T-helper 2 cell (primary cell): Measurements from ENCODE around the gene KRT2.

Source experiments
- DNase-seq, 5 experiments: peaks; one replicate each; pipeline versions ENCODE4 v3.0.0 to v3.0.0-alpha.2; 2012 to 2022

KRT2 gene

GRCh38 chr12:52662093-52662917 is 10.3 kb upstream of the KRT2 start:
- DNase-seq, result peak in 2 of 5 experiments; percentile 38 to 76

GRCh38 chr12:52661668-52662067 is 9.7 kb upstream of the KRT2 start:
- no peak for DNase-seq

GRCh38 chr12:52660934-52661499 is 9.0 kb upstream of the KRT2 start:
- DNase-seq, result no peak

- no peak for DNase-seq
These were observed 7.9 kb upstream of the KRT2 start for GRCh38 chr12:52659951-52660350.

- DNase-seq, result no peak
These were observed 7.4 kb upstream of the KRT2 start for GRCh38 chr12:52659395-52659794.

- no peak for DNase-seq
These were observed 6.2 kb upstream of the KRT2 start for GRCh38 chr12:52658196-52658595.

- DNase-seq, result no peak
These were observed 5.4 kb upstream of the KRT2 start for GRCh38 chr12:52657250-52657902.

DNA sequence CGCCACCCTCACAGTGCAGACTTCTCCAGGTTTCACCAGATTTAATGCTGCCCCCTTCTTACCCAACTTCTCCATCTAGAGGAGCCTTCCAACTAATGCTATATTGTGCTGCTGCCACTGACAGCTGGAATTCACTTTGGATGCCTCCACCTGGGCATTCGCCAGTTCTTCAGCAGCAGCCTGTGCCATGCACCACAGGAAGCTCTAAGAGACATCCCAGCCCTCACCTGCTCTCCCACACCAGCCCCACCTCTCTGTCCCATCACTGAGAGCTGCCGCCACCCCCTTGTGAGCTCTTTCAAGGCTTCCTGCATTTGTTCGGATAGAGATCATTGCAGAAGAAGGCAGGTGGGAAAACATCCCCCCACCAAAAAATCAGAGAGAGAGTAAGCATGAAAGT is 4.6 kb upstream of the KRT2 start:
- DNase-seq, result no peak

GRCh38 chr12:52655720-52656124 is 3.7 kb upstream of the KRT2 start:
- DNase-seq, result no peak

- DNase-seq, result no peak
These were observed 3.2 kb upstream of the KRT2 start for GRCh38 chr12:52655251-52655650.

DNA sequence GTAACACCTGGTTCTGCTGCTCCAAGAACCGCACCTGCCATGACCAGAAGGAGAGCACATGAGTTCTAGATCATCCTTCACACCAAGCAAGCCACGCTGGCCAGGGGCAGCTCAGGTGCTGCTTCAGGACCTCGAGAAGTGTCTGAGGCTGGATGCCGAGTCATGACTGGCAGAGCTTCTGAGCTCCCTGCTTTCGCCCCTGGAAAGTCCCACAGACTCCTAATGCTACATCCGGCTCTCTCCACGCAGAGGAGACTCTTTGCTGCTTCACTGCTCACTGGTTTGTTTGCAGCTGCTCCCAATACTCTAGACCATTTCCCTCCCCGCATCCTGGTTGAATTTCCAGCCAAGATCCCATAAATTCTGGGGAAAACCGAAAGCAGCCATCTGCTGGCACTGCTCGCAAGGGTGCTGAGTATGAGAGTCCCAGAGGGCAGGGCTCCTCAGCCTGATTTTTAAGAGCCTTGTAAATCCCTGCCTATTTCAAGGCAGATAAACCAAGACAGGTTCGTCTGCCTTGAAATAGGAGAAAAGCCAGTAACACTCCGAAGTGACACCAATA is 1.4 kb downstream of the KRT2 start:
- no peak for DNase-seq

DNA sequence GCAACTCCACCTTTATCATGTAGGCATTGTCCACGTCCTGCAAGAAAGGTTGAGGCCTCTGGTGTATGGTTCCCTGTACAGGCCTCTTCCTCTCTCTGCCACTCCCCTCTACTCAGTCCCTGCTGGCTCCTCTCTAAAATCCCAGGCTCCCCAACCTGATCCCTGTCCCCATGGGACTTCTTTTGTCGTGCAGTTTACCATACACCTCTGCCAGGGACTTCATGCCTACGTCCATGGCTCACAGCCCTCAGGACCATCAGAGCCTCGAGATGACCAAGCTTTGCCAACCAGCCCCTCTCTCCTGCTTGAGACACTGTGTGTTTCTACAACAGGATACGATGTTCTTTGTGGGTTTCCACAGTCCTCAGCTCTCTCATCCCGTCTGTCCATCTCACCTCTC is 2.9 kb downstream of the KRT2 start:
- DNase-seq, result no peak

DNA sequence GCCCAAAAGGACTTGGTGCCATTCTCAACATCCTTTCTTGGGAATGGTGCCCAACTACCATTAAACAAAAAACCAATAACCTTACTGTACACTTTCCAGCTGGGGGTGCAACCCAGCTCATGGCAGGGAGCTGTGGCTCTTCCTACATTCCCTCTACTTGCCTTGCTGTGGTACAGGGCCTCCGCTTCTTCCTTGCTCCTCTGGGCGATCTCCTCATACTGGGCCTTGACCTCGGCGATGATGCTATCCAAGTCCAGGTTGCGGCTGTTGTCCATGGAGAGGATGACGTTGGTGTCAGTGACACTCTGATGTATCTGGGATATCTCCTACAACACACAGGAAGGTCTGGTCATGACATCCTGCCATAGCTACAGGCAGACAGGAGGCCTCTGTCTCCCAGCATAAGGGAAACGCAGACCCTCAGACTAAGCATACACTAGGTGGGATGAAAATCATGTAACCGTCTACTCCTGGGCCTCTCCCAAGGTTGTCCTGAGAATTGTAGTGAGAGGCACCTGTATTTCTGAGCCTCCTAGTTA is 3.9 kb downstream of the KRT2 start:
- no peak for DNase-seq

GRCh38 chr12:52647601-52648000 is 4.4 kb downstream of the KRT2 start:
- DNase-seq, result no peak

GRCh38 chr12:52646613-52647012 is 5.4 kb downstream of the KRT2 start:
- no peak for DNase-seq

DNA sequence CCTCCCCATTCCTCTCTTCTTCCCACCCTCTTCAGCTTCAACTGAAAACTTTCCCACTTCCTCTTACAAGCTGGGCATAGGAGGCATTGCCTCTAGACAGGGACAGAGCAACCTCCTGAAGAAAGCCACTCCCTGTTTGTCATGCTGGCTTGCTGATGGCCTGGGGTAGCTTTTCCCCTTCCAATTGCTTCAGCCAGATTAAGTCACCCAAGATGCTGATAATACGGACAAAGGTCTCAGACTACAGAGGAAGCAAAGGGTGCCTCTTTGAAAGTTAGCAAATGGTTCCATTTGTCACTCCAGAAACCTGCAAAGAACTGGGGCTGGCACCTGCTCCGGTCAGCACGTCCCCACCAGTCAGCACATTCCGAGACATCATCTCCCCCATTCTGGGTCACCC is 6.0 kb downstream of the KRT2 start:
- DNase-seq, result no peak

DNA sequence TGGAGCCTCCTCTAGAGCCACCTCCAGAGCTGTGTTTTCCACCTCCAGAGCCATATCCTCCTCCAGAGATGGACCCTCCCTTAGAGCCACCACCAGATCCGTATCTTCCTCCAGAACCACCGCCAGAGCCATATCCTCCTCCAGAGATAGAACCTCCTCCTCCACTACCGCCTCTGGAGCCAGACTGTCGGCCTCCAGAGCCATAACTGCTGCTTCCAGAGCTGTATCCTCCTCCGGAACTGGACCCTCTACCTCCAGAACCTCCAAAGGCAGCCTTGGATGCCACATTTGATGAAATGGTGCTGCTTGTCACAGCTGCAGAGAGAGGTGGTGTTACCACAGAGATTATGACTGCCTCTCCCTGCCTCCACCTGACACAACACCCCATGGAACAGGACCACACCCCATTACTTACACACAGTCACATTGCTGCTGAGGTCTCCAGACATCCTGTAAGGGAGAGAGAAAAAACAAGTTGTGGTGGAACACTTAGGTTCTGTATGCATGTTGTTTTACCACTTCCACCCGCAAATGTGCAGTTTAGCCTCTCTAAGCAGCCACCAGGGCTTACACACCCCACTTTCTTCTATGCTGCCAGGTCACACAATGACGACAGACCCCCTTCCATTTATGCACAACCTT is 6.8 kb downstream of the KRT2 start:
- peak in 3 of 5 experiments; percentile 8 to 98 (median 85) for DNase-seq

- no peak for DNase-seq
These were observed 8.0 kb downstream of the KRT2 start for GRCh38 chr12:52644078-52644415.

DNA sequence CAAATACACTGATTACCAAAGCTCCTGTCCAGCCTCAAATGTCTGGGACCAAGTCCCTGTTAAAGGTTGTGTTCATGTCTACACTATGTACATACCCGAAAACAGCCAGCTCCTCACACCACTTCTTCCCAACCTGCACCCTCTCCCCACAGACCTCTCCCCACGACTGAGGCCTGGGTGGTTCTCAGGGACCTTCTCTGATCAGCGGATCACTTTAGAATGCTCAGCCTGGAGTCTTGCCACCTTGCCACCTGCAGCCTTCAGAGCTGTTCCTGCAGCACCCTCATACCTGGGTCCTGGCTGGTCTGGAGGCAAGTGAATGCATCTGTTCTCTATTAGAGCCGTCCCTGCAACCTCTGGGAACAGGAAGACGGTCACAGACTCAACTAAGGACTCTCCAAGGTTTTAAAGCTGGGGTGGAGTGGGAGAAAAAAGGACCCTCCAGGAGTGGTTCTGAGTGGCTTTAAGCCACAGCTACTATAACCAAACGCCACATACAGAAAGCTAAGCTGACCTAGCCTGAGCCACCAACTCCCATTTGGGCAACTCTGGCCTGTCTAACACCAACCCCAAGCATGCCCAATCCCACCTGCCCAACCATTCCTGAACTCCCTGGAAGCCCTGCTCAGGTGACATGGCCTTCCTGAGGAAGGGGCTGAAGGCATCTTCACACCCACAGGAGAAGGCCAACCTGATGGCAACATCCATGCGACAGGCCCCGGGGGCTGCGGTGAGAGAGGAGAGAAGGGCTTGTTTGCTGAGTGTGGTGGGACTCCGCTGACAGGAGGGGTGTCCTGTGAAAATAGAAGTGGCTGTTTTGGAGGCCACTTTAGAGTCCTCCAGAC is 8.6 kb downstream of the KRT2 start:
- no peak for DNase-seq

GRCh38 chr12:52641468-52641867 is 10.5 kb downstream of the KRT2 start:
- DNase-seq, result peak in 1 of 5 experiments; percentile 36

DNA sequence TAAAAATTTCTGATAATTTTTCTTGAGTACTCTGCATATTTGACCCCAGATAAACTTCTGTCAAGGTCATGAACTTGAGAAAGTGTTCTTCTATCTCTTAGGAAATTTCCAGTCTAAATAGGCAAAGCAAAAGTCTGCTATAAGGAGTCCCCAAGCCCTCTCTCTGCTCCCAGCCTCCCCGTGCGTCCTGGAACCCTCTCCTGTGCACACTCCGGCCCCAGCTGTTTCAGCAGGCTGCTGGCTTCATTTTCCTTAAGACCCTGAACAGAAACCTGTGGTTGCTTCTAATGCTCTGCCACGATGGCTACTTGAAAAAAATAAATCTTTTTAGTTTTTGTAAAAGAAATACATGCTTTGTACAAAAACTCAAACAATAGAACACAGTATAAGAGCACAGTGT is 14.7 kb downstream of the KRT2 start:
- no peak for DNase-seq
